ENCODE results near the gene FZD8. TPM values are rescaled to one million over a fixed set of nuclear protein-coding genes. Genes with fewer than 3 reads are reported as not detected.

The FZD8 gene
- total and polyA plus RNA-seq, 7 donors, result 0.92 to 15.8 (median 6.6) TPM

DNA sequence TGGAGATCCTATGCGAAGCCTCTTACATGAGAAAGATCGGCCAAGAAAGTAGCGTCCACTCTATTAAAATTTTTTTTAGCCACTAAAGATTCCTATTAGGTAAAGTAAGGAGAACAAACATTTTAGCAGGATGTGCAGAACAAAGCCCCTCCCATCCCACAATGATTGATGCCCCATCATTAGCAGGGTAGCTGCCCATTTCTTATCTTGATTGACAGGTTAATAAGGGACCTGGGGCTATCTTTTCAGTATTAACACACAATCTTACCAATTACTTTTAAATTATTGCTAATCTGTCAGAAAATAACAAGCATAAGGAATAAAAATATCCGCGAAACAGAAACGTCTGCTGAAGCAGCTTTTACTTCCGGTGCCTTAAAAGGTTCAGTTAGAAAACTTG is 5.1 kb downstream of the FZD8 start:
- TF ChIP-seq CTCF (IDR thresholded peaks at IDR 0.05) (no peak), POLR2A (IDR thresholded peaks at IDR 0.05) (no peak), EP300 (IDR thresholded peaks at IDR 0.05) (no peak), POLR2AphosphoS5 (IDR thresholded peaks at IDR 0.05) (no peak)
- no peak for DNase-seq
- H3K27me3 ChIP-seq, result no peaks in the 10 kb centered on the region
- peak overlapping the region in 3 of 4 donors; percentile 55 to 66 (median 65) for H3K27ac ChIP-seq
- H3K4me3 ChIP-seq, result peak overlapping the region in 3 of 4 donors; percentile 12 to 97 (median 30)
- H3K4me1 ChIP-seq, result peaks cover 0 to 47% (median 30%) of the 10 kb centered on the region in 4 donors
- no peaks in the 10 kb centered on the region for H3K9me3 ChIP-seq
- WGBS, 2 donors, result 57 to 87% methylated on average over 7 of the region's 7 CpGs
- H3K36me3 ChIP-seq, result no peaks in the 10 kb centered on the region
- intact Hi-C loops (cut with DNase I), result loop anchor here (5.0 to 10.0 kb wide), 3 partner anchors 480 to 1240 kb away; no protein-coding TSS in a partner anchor

- intact Hi-C loops (cut with DNase I), result loop anchor here (1.0 to 10.0 kb wide), 4 partner anchors 482 to 1242 kb away; no protein-coding TSS in a partner anchor
- H3K27ac ChIP-seq, result peak overlapping the region in 2 of 4 donors; percentile 24 to 66
- H3K36me3 ChIP-seq, result no peaks in the 10 kb centered on the region
- H3K27me3 ChIP-seq, result no peaks in the 10 kb centered on the region
- peak; percentile 86 to 94 (median 88) for TF ChIP-seq CTCF (IDR thresholded peaks at IDR 0.05)
- peak in 2 of 4 donors; percentile 19 to 51 for TF ChIP-seq POLR2AphosphoS5 (IDR thresholded peaks at IDR 0.05)
- no peak for TF ChIP-seq POLR2A (IDR thresholded peaks at IDR 0.05)
- TF ChIP-seq EP300 (IDR thresholded peaks at IDR 0.05), result no peak
- H3K4me1 ChIP-seq, result peaks cover 0 to 47% (median 30%) of the 10 kb centered on the region in 4 donors
- no peak for DNase-seq
- H3K4me3 ChIP-seq, result no peak overlapping the region
- WGBS, 2 donors, result 5 to 16% methylated on average over 6 of the region's 6 CpGs
- H3K9me3 ChIP-seq, result no peaks in the 10 kb centered on the region
These were observed 6.5 kb downstream of the FZD8 start for GRCh38 chr10:35635576-35635975.

GRCh38 chr10:35633006-35633980 is 8.8 kb downstream of the FZD8 start:
- H3K4me1 ChIP-seq, result peaks cover 0 to 32% (median 19%) of the 10 kb centered on the region in 4 donors
- H3K27me3 ChIP-seq, result no peaks in the 10 kb centered on the region
- no peak for DNase-seq
- intact Hi-C loops (cut with DNase I), result loop anchor here (10.0 kb wide), 1 partner anchor 812 kb away; no protein-coding TSS in a partner anchor
- H3K27ac ChIP-seq, result no peak overlapping the region
- H3K9me3 ChIP-seq, result no peaks in the 10 kb centered on the region
- WGBS, 2 donors, result 57 to 58% methylated on average over 12 of the region's 12 CpGs
- H3K4me3 ChIP-seq, result no peak overlapping the region
- TF ChIP-seq POLR2A (IDR thresholded peaks at IDR 0.05) (no peak), POLR2AphosphoS5 (IDR thresholded peaks at IDR 0.05) (no peak), EP300 (IDR thresholded peaks at IDR 0.05) (no peak), CTCF (IDR thresholded peaks at IDR 0.05) (no peak)
- no peaks in the 10 kb centered on the region for H3K36me3 ChIP-seq

DNA sequence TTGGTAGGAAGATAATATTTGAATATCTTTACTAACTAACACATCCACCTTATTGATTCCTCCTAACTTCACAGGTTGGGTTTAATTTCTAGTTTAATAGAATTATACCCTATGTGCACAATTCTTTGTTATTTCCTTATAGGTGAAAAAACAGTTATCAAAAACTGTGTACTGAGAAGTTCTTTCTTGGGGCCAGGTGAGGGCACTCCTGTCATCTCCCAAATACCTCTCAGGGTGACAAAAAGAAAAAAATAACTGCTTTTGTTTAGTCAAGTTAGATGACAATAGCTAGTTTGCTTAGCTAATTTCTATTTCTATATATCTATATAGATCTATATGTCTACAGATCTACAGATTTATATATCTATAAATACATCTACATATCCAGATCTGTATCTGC is 10.1 kb downstream of the FZD8 start:
- intact Hi-C loops (cut with DNase I), result loop anchor here (10.0 kb wide), 1 partner anchor 813 kb away; no protein-coding TSS in a partner anchor
- no peak overlapping the region for H3K4me3 ChIP-seq
- DNase-seq, result no peak
- no peak overlapping the region for H3K27ac ChIP-seq
- H3K27me3 ChIP-seq, result no peaks in the 10 kb centered on the region
- no peaks in the 10 kb centered on the region for H3K36me3 ChIP-seq
- no peak for TF ChIP-seq POLR2AphosphoS5 (IDR thresholded peaks at IDR 0.05)
- no peak for TF ChIP-seq EP300 (IDR thresholded peaks at IDR 0.05)
- TF ChIP-seq POLR2A (IDR thresholded peaks at IDR 0.05), result no peak
- no peak for TF ChIP-seq CTCF (IDR thresholded peaks at IDR 0.05)
- no peaks in the 10 kb centered on the region for H3K9me3 ChIP-seq
- peaks cover 0 to 19% (median 12%) of the 10 kb centered on the region in 4 donors for H3K4me1 ChIP-seq
